ENCODE measurements around the gene ZNF428. TPM values are rescaled to one million over a fixed set of nuclear protein-coding genes. Genes with fewer than 3 reads are reported as not detected.

ZNF428 gene
- total and polyA plus RNA-seq, 2 experiments from 2014 or later: 21.1 to 23.9 TPM

GRCh38 chr19:43597876-43598275, 21.6 kb downstream of the ZNF428 start:
- Histone ChIP-seq H3K9me2 (ENCODE audit: insufficient read depth) (no peaks in the 10 kb centered on the region), H3K27ac (ENCODE audit: low read depth) (no peak overlapping the region), H3F3A (replicated peaks; ENCODE audit: low read depth) (0 out of 2 replicates have a peak, but pooled peaks cover 11% of the 10 kb centered on the region), H3K4me2 (peak overlapping the region; percentile 93; the same call in 1 of the 2 replicates), H4K20me1 (replicated peaks; ENCODE audit: insufficient read depth) (peaks cover 8% of the 10 kb centered on the region; the same call in 1 of the 2 replicates), H3K27me3 (ENCODE audit: insufficient read depth) (no peaks in the 10 kb centered on the region), H3K4me1 (ENCODE audit: insufficient read depth) (peaks cover 10% of the 10 kb centered on the region), H3K79me2 (replicated peaks; ENCODE audit: insufficient read depth) (peaks cover 23% of the 10 kb centered on the region), H3K4me3 (peak overlapping the region; percentile 76; the same call in 1 of the 2 replicates), H2AFZ (no peak overlapping the region), H3K36me3 (ENCODE audit: insufficient read depth) (peaks cover 8% of the 10 kb centered on the region; the same call in 1 of the 2 replicates)
- Mint-ChIP-seq H3K27me3 (ENCODE audit: insufficient read depth, low read depth, poor library complexity) (peaks cover 14% of the 10 kb centered on the region), H3K9me3 (peaks cover 2% of the 10 kb centered on the region; the same call in 2 of the 3 replicates), H3K27ac (no peak overlapping the region), H3K4me3 (peak overlapping the region; percentile 98), H3K36me3 (ENCODE audit: low read depth) (peaks cover 15% of the 10 kb centered on the region), H3K4me1 (peaks cover 19% of the 10 kb centered on the region)
- ATAC-seq: no peak
- DNase-seq (ENCODE audit: low spot score): no peak
- TF ChIP-seq STAT1 (IDR thresholded peaks at IDR 0.05; ENCODE audit: unreplicated experiment) (no peak), EZH2phosphoT487 (IDR thresholded peaks at IDR 0.05; ENCODE audit: unreplicated experiment) (no peak), ETS1 (IDR thresholded peaks at IDR 0.05) (no peak), POLR2AphosphoS5 (IDR thresholded peaks at IDR 0.05; ENCODE audit: low read depth) (no peak), CREB1 (CRISPR knock-in tag; IDR thresholded peaks at IDR 0.05; ENCODE audit: low read depth) (no peak), EZH2 (IDR thresholded peaks at IDR 0.05; ENCODE audit: low read depth, unreplicated experiment) (no peak), REST (IDR thresholded peaks at IDR 0.05; ENCODE audit: unreplicated experiment) (no peak), ZNF114 (CRISPR knock-in tag; IDR thresholded peaks at IDR 0.05) (no peak), NANOG (IDR thresholded peaks at IDR 0.05; ENCODE audit: borderline replicate concordance) (no peak), ZNF462 (CRISPR knock-in tag; IDR thresholded peaks at IDR 0.05) (no peak), JUNB (IDR thresholded peaks at IDR 0.05; ENCODE audit: unreplicated experiment) (no peak), ZNF331 (CRISPR knock-in tag; IDR thresholded peaks at IDR 0.05; ENCODE audit: low read depth) (no peak), CTCF (conservative IDR thresholded peaks at IDR 0.05; ENCODE audit: low read depth in 2 of 2) (no peak)
